Activated naive CD8-positive, alpha-beta T cell treated with anti-CD3 and anti-CD28 coated beads, Interleukin-2, amount 10 ng/mL, durations not matched to agents 7 days and 5 days (primary cell): Measurements from ENCODE around the gene AEBP1. TPM values are rescaled to one million over a fixed set of nuclear protein-coding genes. Genes with fewer than 3 reads are reported as not detected.
A peak's percentile ranks its signal among the peaks of the same experiment; 100 is the strongest.

ENCODE experiments used
- ATAC-seq: fragments of 150-1000 bp; cut with Tn5 transposase; one replicate; pipeline ENCODE4 v1.10.0; 2021; ENCODE audit warnings: low read depth, moderate library complexity
- POLR2A ChIA-PET: fragments of 350-600 bp; sonication (Branson Sonifier 250); formaldehyde crosslinking; loops from one replicate; lab custom pipeline; 2021; ENCODE audit warnings: antibody characterized with exemption; lab: Charles Lee
- DNase-seq: peaks from one replicate; pipeline ENCODE4 v3.0.0; 2021
- H3K27ac Mint-ChIP-seq: one replicate; pipeline ENCODE4 v1.8.0; 2022; ENCODE audit warnings: mild to moderate bottlenecking, mixed read lengths
- H3K27me3 Mint-ChIP-seq: one replicate; pipeline ENCODE4 v1.8.0; 2022; ENCODE audit warnings: mild to moderate bottlenecking, moderate library complexity, mixed read lengths
- H3K36me3 Mint-ChIP-seq: one replicate; pipeline ENCODE4 v1.8.0; 2021; ENCODE audit warnings: mild to moderate bottlenecking, mixed read lengths
- H3K4me1 Mint-ChIP-seq: one replicate; pipeline ENCODE4 v1.8.0; 2021; ENCODE audit warnings: mixed read lengths
- H3K4me3 Mint-ChIP-seq: one replicate; pipeline ENCODE4 v1.8.0; 2022; ENCODE audit warnings: mild to moderate bottlenecking, moderate library complexity, mixed read lengths
- H3K9me3 Mint-ChIP-seq: one replicate; pipeline ENCODE4 v1.8.0; 2021; ENCODE audit warnings: mixed read lengths
- total RNA-seq, 2 experiments: library from RNA; stranded (reverse); gene quantifications; one replicate each; pipeline ENCODE4 v1.2.3, GENCODE V29; 2021

Gene AEBP1
- total RNA-seq: 10 to 100 TPM; 21.5 to 22.0 TPM

GRCh38 chr7:44103923-44104859 is at the start of gene AEBP1:
TSS of gene AEBP1 (plus strand) at chr7:44104345. CDS start at chr7:44104666, 321 bp downstream.
- ATAC-seq (peak; percentile 73), DNase-seq (peak; percentile 64)
- peaks cover 16% of the 10 kb centered on the region for H3K4me1 Mint-ChIP-seq
- H3K9me3 Mint-ChIP-seq: no peaks in the 10 kb centered on the region
- POLR2A ChIA-PET: interaction anchor here (0.6 to 1.8 kb wide), 3 partner anchors 18 to 32 kb away, joined by 3 to 10 read pairs (median 8); partner anchors contain the start of gene POLD2
- H3K36me3 Mint-ChIP-seq: peaks cover 2% of the 10 kb centered on the region
- H3K27me3 Mint-ChIP-seq: peaks cover 4% of the 10 kb centered on the region
- H3K27ac Mint-ChIP-seq: peak within 1 kb of the TSS; percentile 65
- peak within 1 kb of the TSS; percentile 83 for H3K4me3 Mint-ChIP-seq

- POLR2A ChIA-PET: interaction anchor here (1.6 kb wide), 1 partner anchor 11 kb away, joined by 3 read pairs; no protein-coding TSS in a partner anchor
- H3K4me1 Mint-ChIP-seq: peaks cover 6% of the 10 kb centered on the region
- H3K9me3 Mint-ChIP-seq: no peaks in the 10 kb centered on the region
- H3K36me3 Mint-ChIP-seq: peaks cover 24% of the 10 kb centered on the region
- H3K27ac Mint-ChIP-seq: no peak overlapping the region
- no peaks in the 10 kb centered on the region for H3K27me3 Mint-ChIP-seq
- ATAC-seq (no peak), DNase-seq (peak; percentile 20)
- no peak overlapping the region for H3K4me3 Mint-ChIP-seq
Measured at GRCh38 chr7:44056681-44057080, 47.5 kb upstream of the AEBP1 start.

GRCh38 chr7:44057181-44057848 is 46.8 kb upstream of the AEBP1 start:
- peaks cover 22% of the 10 kb centered on the region for H3K36me3 Mint-ChIP-seq
- H3K27ac Mint-ChIP-seq: no peak overlapping the region

GRCh38 chr7:44057849-44058758 is 46.0 kb upstream of the AEBP1 start:
- ATAC-seq (no peak), DNase-seq (peak; percentile 28)
- Mint-ChIP-seq H3K36me3 (peaks cover 21% of the 10 kb centered on the region), H3K27me3 (no peaks in the 10 kb centered on the region), H3K27ac (peak overlapping the region; percentile 20), H3K4me1 (peaks cover 3% of the 10 kb centered on the region), H3K9me3 (no peaks in the 10 kb centered on the region), H3K4me3 (no peak overlapping the region)
- POLR2A ChIA-PET: interaction anchor here (0.5 to 1.6 kb wide), 5 partner anchors 8 to 156 kb away, joined by 3 to 7 read pairs (median 3); no protein-coding TSS in a partner anchor

More at GRCh38 chr7:44057181-44057848, 46.8 kb upstream of the AEBP1 start:
- ATAC-seq (no peak), DNase-seq (peak; percentile 17)
- POLR2A ChIA-PET: interaction anchor here (0.5 to 1.6 kb wide), 2 partner anchors 11 to 157 kb away, joined by 3 to 7 read pairs; no protein-coding TSS in a partner anchor
- Mint-ChIP-seq H3K4me1 (peaks cover 3% of the 10 kb centered on the region), H3K4me3 (no peak overlapping the region), H3K9me3 (no peaks in the 10 kb centered on the region), H3K27me3 (no peaks in the 10 kb centered on the region)

GRCh38 chr7:44058759-44059218 is 45.4 kb upstream of the AEBP1 start:
- POLR2A ChIA-PET: interaction anchor here (0.9 to 1.2 kb wide), 3 partner anchors 9 to 13 kb away, joined by 3 to 4 read pairs (median 3); no protein-coding TSS in a partner anchor
- DNase-seq (peak; percentile 25), ATAC-seq (no peak)
- H3K4me3 Mint-ChIP-seq: no peak overlapping the region
- H3K27ac Mint-ChIP-seq: peak overlapping the region; percentile 51
- peaks cover 3% of the 10 kb centered on the region for H3K4me1 Mint-ChIP-seq
- no peaks in the 10 kb centered on the region for H3K9me3 Mint-ChIP-seq
- H3K36me3 Mint-ChIP-seq: peaks cover 21% of the 10 kb centered on the region
- no peaks in the 10 kb centered on the region for H3K27me3 Mint-ChIP-seq

- peaks cover 3% of the 10 kb centered on the region for H3K4me1 Mint-ChIP-seq
- H3K4me3 Mint-ChIP-seq: no peak overlapping the region
- no peaks in the 10 kb centered on the region for H3K9me3 Mint-ChIP-seq
- no peaks in the 10 kb centered on the region for H3K27me3 Mint-ChIP-seq
- ATAC-seq: no peak
- H3K27ac Mint-ChIP-seq: no peak overlapping the region
- peaks cover 21% of the 10 kb centered on the region for H3K36me3 Mint-ChIP-seq
- peak; percentile 6 for DNase-seq
- POLR2A ChIA-PET: interaction anchor here (1.0 to 1.2 kb wide), 2 partner anchors 9 kb away, joined by 3 to 4 read pairs; no protein-coding TSS in a partner anchor
Measured at GRCh38 chr7:44059219-44060090, 44.7 kb upstream of the AEBP1 start.

- Mint-ChIP-seq H3K9me3 (no peaks in the 10 kb centered on the region), H3K4me1 (peaks cover 1% of the 10 kb centered on the region), H3K4me3 (no peak overlapping the region), H3K27ac (no peak overlapping the region), H3K36me3 (peaks cover 18% of the 10 kb centered on the region), H3K27me3 (no peaks in the 10 kb centered on the region)
- ATAC-seq (no peak), DNase-seq (peak; percentile 26)
- POLR2A ChIA-PET: no interaction called here
Measured at GRCh38 chr7:44060091-44060947, 43.8 kb upstream of the AEBP1 start.

- H3K4me1 Mint-ChIP-seq: peaks cover 4% of the 10 kb centered on the region
- H3K27me3 Mint-ChIP-seq: no peaks in the 10 kb centered on the region
- H3K27ac Mint-ChIP-seq: no peak overlapping the region
- ATAC-seq: no peak
- DNase-seq: peak; percentile 16
- no peak overlapping the region for H3K4me3 Mint-ChIP-seq
- POLR2A ChIA-PET: interaction anchor here (1.4 kb wide), 1 partner anchor 15 kb away, joined by 3 read pairs; no protein-coding TSS in a partner anchor
- peaks cover 16% of the 10 kb centered on the region for H3K36me3 Mint-ChIP-seq
- H3K9me3 Mint-ChIP-seq: no peaks in the 10 kb centered on the region
Measured at GRCh38 chr7:44060948-44061644, 43.0 kb upstream of the AEBP1 start.

- peaks cover 5% of the 10 kb centered on the region for H3K4me1 Mint-ChIP-seq
- no peak overlapping the region for H3K4me3 Mint-ChIP-seq
- POLR2A ChIA-PET: interaction anchor here (1.4 kb wide), 1 partner anchor 14 kb away, joined by 3 read pairs; no protein-coding TSS in a partner anchor
- ATAC-seq (no peak), DNase-seq (peak; percentile 16)
- peaks cover 16% of the 10 kb centered on the region for H3K36me3 Mint-ChIP-seq
- H3K9me3 Mint-ChIP-seq: no peaks in the 10 kb centered on the region
- H3K27ac Mint-ChIP-seq: no peak overlapping the region
- no peaks in the 10 kb centered on the region for H3K27me3 Mint-ChIP-seq
Measured at GRCh38 chr7:44061645-44062179, 42.4 kb upstream of the AEBP1 start.

GRCh38 chr7:44062180-44062902 is 41.8 kb upstream of the AEBP1 start:
- Mint-ChIP-seq H3K27me3 (no peaks in the 10 kb centered on the region), H3K4me3 (no peak overlapping the region), H3K4me1 (peaks cover 7% of the 10 kb centered on the region), H3K9me3 (no peaks in the 10 kb centered on the region), H3K27ac (no peak overlapping the region), H3K36me3 (peaks cover 16% of the 10 kb centered on the region)
- ATAC-seq (no peak), DNase-seq (peak; percentile 29)
- POLR2A ChIA-PET: interaction anchor here (0.9 to 1.4 kb wide), 2 partner anchors 13 to 16 kb away, joined by 3 read pairs; no protein-coding TSS in a partner anchor
